SH-SY5Y (cell line): ENCODE measurements around the gene LRBA.

Source experiments
- GATA2 ChIP-seq: IDR thresholded peaks from 2 replicates; pipeline ENCODE4 v1.6.1; 2011; ENCODE audit warnings: mild to moderate bottlenecking, low read depth, low read length
- GATA3 ChIP-seq: IDR thresholded peaks from 2 replicates; pipeline ENCODE4 v1.6.1; 2011; ENCODE audit warnings: low read depth, mild to moderate bottlenecking, low read length, moderate library complexity

- TF ChIP-seq GATA2 (no peak), GATA3 (no peak)
Observed at GRCh38 chr4:150389896-150390530, 625.1 kb downstream of the LRBA start.
